ELF-1 (cell line): ENCODE measurements around the gene STK10.

ENCODE experiments used
- DNase-seq: peaks from one replicate; pipeline ENCODE4 v3.0.0-alpha.2; 2016; ENCODE audit warnings: low read depth, low spot score

STK10 gene

DNA sequence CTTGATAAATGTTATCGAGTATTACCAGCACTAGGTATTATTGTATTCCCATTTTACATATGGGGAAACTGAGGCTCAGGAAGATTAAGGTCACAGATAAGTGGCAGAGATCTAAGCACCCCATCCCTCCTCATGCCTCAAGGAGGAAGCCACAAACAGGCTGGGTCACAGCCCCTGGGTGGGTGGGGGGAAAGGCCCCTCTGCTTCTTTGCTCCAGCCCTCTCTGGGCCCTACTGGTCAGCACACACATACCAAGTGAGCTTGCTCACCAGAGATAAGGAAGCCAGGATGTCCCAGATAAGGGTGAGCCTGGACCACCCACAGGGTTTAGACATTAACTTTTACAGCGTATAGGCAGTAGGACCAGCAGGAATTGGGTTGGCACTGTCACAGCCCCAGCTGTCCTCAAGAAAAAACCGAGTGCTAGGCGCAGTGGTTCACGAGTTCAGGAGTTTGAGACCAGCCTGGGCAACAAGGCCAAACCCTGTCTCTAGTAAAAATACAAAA, 45.3 kb downstream of the STK10 start:
- DNase-seq = peak; percentile 81

DNA sequence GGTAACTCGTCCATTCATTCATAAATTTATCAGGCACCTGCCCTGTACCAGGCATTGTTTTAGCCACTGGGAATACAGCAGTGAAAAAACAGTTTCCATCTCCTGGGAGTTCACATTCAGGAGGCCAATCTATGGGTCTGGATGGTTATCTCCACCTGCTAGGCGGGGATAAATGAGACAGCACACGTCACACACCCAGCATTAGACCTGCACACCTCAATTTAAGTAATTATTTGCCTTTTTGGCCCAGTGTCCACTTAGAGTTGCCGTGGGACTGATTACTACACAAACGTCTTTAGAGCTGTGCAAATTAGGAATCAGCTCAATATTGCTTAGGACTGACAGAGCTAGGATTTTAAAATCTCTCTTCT, 46.1 kb downstream of the STK10 start:
- no peak for DNase-seq

DNA sequence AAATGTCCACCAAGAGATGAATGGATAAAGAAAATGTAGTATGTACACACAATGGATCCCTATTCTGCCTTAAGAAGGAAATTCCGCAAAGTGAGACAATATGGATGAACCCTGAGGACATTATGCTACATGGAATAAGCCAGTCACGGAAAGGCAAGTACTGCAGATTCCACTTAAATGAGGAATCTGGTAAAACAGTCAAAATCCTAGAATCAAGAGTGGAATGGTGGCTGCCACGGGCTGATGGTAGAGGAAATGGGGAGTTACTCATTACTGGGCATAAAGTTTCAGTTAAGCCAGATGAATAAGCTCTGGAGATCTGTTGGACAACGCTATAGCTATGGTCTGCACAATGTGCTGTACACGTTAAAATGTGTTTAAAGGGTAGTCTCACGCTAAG, 47.2 kb downstream of the STK10 start:
- DNase-seq = no peak

DNA sequence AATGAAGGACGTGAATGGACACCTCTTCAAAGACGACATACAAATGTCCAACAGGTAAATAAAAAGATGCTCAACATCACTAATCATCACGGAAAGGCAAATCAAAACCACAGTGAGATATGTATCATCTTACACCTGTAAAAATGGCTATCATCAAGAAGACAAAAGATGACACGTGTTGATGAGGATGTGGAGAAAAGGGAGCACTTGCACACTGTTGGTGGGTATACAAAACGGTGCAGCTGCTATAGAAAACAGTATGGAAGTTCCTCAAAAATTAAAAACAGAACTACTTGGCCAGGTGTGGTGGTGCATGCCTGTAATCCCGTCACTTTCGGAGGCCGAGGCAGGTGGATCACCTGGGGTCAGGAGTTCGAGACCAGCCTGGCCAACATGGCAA, 47.9 kb downstream of the STK10 start:
- no peak for DNase-seq

DNA sequence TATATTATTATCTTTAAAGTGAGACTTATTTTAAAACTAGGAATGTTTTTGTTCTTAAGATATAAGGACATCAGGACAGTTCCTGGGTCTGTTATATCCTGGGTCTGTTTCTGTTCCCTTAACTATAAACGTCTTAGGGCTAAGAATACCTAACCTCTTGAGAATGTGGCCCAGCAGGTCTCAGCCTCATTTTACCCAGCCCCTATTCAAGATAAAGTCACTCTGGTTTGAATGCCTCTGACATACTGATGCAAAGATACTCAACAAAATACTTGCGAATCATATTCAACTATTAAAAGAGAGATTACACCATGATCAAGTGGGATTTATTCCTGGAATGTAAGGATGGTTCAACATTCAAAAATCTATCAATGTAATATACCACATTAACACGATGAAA, 51.0 kb downstream of the STK10 start:
- peak; percentile 42 for DNase-seq

DNA sequence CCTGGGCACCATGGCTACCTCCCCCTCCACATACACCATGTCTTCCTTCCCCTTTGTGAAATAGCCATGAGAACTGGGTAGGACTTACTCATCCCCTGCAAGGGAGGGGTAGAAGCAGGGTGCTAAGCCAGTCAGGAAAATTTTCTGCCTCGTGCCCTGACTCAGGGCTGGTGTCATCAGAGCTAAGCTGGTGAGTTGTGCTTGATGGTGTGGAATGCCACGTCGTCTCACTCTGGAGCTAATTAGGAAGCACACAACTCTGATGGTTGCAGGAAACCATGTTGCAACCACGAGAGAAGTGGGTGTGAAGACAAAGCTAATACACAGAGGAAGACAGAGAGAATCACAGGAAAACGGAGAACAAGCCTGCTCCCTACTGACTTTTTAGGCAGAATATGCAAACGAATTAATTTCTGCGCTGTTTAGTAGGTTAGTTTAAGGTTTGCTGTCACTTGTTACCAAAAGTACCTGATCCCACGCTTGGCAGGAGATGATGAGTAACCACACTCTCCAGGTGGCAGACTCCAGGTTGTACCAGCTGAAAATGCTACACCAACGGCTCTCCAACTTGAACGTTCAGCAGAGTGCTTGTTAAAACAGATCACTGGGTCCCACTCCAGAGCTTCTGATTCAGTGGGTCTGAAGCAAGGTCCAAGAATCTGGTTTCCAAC, 54.5 kb downstream of the STK10 start:
- DNase-seq = no peak

DNA sequence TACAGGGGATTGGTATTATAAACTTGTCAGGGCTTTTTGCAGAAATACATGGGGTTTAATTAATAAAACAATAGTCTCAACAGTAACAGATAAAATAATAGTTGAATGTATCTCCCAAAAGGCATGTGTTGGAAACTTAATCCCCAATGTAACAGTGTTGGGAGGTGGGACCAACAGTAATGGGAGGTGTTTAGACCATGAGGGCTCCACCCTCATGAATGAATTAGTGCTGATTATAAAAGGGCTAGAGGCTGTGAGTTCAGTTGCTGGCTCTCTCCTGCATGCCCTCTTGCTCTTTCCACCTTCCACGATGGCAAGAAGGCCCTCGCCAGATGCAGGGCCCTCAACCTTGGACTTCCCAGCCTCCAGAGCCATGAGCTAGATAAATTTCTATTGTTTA, 56.3 kb downstream of the STK10 start:
- no peak for DNase-seq

DNA sequence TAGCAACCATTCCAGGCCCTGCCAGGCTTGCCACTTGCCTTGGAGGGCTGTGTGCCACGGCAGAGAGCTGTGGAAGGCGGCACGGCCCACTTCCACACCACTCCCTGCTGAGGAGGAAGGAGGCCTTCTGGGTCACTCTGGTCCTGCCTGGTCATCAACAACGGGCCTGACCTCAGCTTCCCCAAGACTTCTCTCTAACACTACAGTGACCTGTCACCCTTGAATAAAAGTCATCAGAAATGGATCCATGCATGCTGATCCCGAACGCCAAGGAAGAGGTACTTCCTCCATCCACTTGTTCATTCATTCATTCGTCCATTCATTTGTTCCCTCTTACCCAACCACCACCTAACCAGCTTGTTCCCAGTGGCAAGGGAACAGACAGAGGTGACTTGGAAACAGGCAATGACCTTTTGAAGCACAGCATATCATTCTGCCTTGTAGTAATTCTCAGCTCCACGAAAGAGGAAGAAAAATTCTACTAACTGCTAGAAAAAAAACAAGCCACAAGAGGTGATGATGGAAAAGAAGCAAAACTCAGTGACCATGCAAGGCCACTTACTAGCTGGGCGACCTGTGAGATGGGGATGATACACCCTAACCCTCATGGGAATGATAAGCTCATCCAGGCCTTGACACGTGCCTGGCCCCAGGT, 58.6 kb downstream of the STK10 start:
- no peak for DNase-seq

DNA sequence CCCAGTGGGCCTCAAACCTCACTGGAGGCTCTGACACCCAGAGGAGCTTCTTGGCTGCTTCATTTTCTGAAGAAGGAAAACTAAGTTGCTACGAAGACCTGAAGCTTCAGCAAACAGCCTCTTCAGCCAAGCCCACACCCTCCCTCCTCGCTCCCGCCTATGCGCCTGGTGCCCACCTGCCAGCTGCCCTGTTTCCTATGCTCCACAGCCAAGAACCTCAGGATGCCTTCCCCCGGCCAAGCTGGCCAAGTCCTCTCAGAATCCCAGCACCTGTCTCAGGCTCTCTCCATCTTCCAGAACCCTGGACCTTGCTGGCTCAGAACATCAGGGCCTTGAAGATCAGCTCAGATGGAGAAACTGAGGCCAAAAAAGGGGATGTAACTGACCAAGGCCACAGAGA, 60.4 kb downstream of the STK10 start:
- no peak for DNase-seq

DNA sequence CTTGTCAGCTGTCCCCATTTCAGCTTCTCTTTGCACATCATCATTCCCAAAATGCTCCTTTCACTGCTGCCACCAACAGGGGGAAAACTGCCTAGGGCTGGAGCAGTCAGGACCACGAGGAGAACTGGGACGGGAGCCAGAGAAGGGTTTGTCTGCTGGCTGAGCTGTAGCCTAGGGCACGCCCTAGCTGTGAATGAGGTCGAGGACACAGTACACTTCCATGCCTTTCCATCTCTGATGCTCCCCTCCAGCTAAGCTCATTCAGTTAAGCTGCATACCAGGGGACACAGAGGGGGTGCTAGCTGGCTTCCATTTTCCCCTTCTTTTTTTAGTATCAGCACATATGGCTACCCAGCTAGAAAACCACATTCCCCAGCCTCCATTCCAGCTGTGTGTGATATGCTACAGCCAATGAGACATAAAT, 64.7 kb downstream of the STK10 start:
- peak; percentile 67 for DNase-seq

DNA sequence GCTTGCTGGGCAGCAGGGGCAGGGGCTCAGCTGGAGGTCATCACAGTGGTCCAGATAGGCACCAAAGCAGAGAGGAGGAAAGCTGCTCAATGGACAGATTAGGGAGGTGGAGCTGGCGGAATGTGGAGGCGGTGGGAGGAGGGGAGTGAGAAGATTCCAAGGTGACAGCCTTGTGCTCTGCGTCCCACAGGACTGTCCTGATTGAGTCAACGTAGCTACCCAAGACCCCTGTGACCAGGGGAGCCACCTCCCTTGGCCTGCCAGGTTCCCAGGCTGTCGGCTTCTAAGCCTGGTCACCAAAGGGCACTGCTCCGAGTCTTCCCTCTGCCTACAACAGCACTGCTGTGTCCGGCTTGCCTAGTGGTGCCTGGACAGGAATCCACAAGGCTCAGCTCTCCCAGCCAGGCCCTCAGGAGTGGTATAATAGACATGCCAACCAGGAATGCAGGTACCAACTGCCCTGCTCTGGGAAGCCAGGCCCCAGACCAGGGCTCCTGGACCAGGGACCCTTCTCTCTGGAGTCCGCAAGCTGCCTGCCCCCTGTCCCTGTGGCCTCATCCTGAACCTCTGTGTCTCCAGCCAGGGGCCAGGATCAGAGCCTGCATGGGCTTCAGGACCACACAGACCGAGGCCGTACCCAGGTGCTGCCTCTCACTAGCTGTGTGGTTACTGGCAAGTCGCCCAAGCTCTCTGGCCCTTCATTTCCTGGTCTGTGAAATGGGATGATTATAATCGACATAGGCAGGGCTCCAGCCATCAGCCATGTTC, 67.9 kb downstream of the STK10 start:
- no peak for DNase-seq

DNA sequence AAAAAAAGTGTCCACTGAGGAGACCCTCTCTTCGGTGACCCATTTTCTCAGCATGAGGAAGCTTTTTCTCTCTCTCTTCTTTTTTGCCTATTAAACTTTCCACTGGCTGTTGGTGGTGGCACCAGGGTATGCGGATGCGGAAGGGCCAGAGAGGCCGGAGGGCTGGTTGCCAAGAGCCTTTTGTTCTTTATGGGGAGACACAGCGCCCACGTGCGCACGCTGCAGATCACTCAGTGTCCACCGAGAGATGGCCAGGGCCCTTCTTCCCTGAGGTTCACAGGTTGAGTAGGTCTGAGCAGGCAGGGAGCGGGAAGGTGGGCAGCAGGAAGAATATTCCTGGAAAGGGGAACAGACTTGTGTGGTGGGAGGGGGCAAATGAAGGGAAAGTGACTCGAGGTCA, 69.1 kb downstream of the STK10 start:
- DNase-seq = no peak

DNA sequence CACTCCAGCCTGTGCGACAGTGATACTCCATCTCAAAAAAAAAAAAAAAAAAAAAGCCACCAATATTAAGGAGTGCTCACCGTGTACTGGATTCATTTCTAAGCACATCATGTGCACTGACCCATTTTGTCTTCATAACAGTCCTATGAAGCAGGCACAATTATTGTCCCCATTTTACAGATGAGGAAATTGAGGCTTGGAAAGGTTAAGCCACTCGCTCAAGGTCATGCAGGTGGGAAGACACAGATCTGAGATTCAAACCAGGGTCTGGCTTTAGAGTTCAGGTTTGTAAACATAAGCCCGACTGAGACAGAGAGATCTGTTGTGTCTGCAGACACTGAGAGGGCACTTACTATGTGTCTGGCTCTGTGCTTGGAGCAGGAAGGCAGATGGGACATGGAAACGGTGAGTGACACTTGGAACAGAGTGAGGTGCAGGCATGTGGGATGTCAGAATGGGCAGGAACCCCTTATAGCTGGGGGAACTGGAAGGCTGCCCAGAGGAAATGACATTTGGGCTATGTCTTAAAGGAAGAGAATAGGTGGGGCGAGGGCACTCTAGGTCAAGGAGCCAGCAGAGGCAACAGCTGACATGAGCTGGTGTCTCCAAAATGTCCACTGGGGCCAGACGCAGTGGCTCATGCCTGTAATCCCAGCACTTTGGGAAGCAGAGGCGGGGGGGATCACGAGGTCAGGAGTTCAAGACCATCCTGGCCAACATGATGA, 69.9 kb downstream of the STK10 start:
- DNase-seq = no peak

DNA sequence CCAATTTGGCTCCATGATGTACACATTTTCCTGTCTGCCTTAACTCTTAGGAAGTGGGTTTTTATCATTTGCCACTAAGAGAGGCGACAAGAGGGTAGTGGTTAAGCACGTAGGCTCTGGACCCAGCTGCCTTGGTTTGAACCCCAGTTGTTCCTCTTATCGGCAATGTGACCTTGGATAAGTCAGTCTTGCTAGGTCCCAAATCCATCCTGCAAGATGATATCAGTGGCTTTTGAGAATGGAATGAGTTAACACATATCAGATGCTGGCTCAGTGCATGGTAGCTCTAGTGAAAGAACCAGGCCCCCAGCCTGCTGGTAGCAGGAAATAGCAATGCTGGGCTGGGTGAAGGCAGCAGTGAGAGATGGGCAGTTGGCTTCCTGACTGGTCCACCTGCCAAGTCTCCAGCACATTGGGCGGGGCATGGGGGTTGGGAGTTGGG, 72.5 kb downstream of the STK10 start:
- no peak for DNase-seq

DNA sequence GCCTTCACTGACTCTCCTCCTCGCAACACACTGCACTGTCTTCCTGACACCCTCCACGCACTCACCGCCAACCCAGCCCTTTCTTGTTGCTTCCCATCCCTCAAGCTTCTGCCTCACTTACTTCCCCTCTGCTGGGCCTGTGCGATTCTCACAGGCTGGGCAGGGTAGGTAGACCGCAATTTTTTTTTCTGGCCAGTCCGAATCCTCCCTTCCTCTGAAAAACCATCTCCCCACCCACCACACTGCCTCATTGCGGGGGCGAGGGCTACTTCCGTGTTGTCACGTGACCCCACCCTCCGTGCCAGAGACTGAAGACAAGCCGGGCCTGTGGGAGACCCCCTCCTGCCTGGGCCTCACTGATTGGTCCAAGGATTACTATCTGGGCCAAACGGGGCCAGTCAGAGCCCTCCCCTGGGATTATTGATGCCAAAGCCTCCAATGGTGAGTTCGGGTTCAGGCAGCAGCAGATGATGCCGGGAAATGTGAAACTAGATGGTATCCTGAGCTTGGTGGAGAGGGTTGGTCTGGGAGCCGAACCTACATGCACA, 73.1 kb downstream of the STK10 start:
- DNase-seq = no peak

DNA sequence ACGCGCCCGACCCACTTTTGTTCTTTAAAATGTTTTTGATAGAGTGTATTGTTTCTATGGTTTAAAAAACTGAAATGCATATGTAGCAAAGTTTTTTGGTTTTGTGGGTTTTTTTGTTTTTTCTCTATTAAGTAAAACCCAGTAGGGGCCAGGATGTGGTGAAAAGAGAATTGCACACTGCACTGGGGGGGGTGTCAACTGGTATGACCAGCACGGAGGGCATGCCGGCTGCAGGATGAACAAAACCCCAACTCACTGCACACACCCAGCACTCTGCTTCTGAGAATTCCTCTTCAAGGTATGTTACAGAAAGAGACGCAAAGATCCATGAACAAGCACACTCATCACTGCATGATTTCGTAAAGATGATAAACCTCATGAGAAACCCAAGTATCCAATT, 75.0 kb downstream of the STK10 start:
- no peak for DNase-seq

DNA sequence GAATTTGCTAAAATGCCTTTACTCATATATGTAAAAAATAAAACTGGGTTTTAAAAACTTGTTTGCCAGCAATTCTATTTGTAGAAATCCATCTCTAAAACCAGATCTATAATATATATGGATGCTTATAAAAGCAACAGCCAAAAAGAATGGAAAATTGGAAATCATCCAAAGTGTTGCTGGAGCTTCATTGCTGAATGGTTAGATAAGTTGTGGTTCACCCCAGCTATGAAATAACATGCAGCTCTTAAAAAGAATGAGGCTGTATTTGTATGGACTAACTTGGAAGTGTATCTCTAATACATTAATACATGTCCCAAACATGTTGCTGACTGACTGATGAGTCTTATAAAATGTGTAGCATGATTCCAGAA, 76.2 kb downstream of the STK10 start:
- no peak for DNase-seq

DNA sequence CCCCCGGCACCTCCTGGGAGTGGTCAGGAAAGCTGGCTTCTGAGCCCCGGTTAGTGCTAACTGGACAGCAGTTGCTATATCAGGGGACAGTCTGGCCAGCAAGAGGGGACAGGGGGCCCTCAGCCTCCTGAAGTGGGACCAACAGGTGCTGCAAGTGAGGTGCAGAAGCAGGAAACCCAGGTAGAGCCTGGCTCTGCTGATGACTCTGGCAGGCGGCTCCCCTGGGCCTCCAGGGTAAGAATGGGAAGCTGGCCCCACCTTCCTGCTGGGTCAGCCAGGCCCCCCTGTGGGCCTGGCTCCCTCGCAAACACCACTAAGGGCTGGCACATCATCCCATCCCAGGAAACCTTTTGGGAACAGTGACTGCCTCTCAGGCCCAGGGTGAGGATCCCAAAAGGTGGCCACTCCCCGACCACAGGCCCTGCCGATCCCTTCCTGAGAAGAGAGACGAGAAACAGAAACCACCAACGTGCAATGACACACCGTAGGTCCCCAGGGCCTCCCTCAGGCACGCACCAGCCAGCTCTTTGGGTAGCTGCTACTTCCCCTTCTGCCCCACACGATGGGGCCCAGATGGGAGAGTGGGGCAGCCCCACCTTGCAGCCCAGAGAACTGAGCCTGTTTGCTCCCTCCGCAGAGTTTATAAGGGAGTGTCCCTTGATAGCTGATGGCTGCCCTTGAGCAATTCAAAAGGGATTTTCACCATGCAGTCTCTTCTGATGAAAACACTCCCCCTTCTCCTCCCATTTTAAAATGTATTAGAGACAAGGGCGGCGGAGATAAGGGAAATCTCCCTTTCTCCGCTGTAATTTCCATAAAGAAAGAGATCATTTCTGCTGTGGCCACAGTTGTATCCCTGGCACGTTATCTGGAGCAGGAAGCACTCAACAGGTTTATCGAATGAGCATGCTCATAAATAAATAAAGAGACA, 76.8 kb downstream of the STK10 start:
- peak; percentile 63 for DNase-seq

DNA sequence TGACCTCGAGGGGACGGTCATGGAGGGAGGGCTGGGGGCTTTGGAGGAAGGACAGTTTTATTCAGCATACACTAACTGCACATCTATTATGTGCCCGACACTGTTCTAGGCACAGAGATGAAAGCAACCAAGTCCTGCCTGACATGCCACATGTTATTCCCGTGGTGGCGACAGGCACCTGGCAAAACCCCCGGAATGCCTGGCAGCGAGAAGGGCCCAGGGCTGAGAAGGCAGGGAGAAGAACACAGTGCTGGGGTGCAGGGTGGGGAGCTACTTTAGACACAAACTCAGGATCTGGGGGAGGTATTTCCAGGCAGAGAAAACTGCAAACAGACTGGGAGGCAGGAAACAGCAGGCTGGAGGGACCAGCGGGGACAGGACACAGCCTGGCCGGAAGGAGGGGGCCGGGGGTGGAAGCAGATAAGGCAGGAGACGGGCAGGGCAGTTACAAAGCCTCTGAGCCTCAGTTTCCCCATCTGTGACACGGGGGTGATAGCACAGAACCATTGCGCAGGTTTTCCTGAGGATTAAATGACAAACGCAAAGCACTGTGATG, 77.7 kb downstream of the STK10 start:
- DNase-seq = no peak

DNA sequence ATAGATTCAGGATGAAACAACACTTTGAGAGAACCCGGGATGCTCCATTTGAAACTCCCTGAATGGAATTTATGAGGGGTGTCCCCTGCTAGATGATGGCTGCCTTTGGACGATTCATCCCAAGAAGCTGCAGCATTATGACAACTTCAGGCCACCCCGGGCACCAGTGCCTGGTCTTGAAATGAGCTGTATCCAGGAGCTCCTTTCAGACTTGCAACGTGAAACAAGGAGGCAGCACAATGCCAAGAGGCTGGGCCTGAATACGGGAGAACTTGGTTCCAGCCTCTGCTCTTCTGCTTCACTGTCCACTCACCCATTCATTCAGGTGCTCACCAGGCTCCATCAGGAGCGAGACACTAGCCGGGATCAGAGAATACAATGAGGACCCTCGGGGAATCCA, 78.3 kb downstream of the STK10 start:
- DNase-seq = no peak
